ENCODE results near the gene TOM1L2. TPM values are rescaled to one million over a fixed set of nuclear protein-coding genes. Genes with fewer than 3 reads are reported as not detected.

TOM1L2 gene
- total RNA-seq, 3 donors from 2014 or later (not counting 1 experiment from before 2014, with no cell fraction given): 35.7 to 43.2 (median 35.7) TPM

GRCh38 chr17:17855976-17856375 lies 116.2 kb downstream of the TOM1L2 start:
- peaks cover 13% of the 10 kb centered on the region in 2 donors for H3K4me1 Mint-ChIP-seq
- no peak overlapping the region for H3K27ac Mint-ChIP-seq
- Histone ChIP-seq H3K4me1 (ENCODE audit: control insufficient read depth, insufficient read depth, low read length) (peaks cover 20% of the 10 kb centered on the region), H3K9me3 (ENCODE audit: control insufficient read depth, insufficient read depth, low read length) (no peaks in the 10 kb centered on the region), H3K4me3 (ENCODE audit: low read length) (no peak overlapping the region), H3K27me3 (ENCODE audit: control insufficient read depth, insufficient read depth, low read length) (no peaks in the 10 kb centered on the region), H3K36me3 (ENCODE audit: control insufficient read depth, insufficient read depth, low read length) (peaks cover under 1% of the 10 kb centered on the region), H3K27ac (ENCODE audit: low read length) (no peak overlapping the region)
- no peak overlapping the region for H3K4me3 Mint-ChIP-seq
- ATAC-seq (no peak), DNase-seq (no peak)
- no peaks in the 10 kb centered on the region for H3K36me3 Mint-ChIP-seq
- no peaks in the 10 kb centered on the region for H3K27me3 Mint-ChIP-seq (ENCODE audit: low read depth in 2 of 2)
- WGBS (ENCODE audit: insufficient coverage): 91% methylated on average over 3 of the region's 3 CpGs
- intact Hi-C loops (cut with micrococcal nuclease): no loop called here
- TF ChIP-seq CTCF (IDR thresholded peaks at IDR 0.05): no peak
- H3K9me3 Mint-ChIP-seq: no peaks in the 10 kb centered on the region

GRCh38 chr17:17853811-17854447 lies 118.3 kb downstream of the TOM1L2 start:
- Mint-ChIP-seq H3K27me3 (ENCODE audit: low read depth in 2 of 2) (no peaks in the 10 kb centered on the region), H3K4me3 (no peak overlapping the region), H3K36me3 (no peaks in the 10 kb centered on the region), H3K9me3 (no peaks in the 10 kb centered on the region), H3K27ac (no peak overlapping the region), H3K4me1 (peaks cover 34% of the 10 kb centered on the region in 2 donors)
- 89% methylated on average over 6 of the region's 8 CpGs for WGBS (ENCODE audit: insufficient coverage)
- no peak overlapping the region for H3K4me3 ChIP-seq (ENCODE audit: low read length)
- no peak for ATAC-seq
- TF ChIP-seq CTCF (IDR thresholded peaks at IDR 0.05): no peak
- no peaks in the 10 kb centered on the region for H3K9me3 ChIP-seq (ENCODE audit: control insufficient read depth, insufficient read depth, low read length)
- DNase-seq: no peak
- H3K4me1 ChIP-seq (ENCODE audit: control insufficient read depth, insufficient read depth, low read length): peaks cover 34% of the 10 kb centered on the region
- H3K27ac ChIP-seq (ENCODE audit: low read length): no peak overlapping the region
- no peaks in the 10 kb centered on the region for H3K27me3 ChIP-seq (ENCODE audit: control insufficient read depth, insufficient read depth, low read length)
- no peaks in the 10 kb centered on the region for H3K36me3 ChIP-seq (ENCODE audit: control insufficient read depth, insufficient read depth, low read length)
- intact Hi-C loops (cut with micrococcal nuclease): no loop called here

- H3K27me3 ChIP-seq (ENCODE audit: control insufficient read depth, insufficient read depth, low read length): no peaks in the 10 kb centered on the region
- no peaks in the 10 kb centered on the region for H3K36me3 Mint-ChIP-seq
- no peak for TF ChIP-seq CTCF (IDR thresholded peaks at IDR 0.05)
- H3K27ac ChIP-seq (ENCODE audit: low read length): no peak overlapping the region
- no peaks in the 10 kb centered on the region for H3K27me3 Mint-ChIP-seq (ENCODE audit: low read depth in 2 of 2)
- peaks cover 43 to 44% of the 10 kb centered on the region in 2 donors for H3K4me1 Mint-ChIP-seq
- no peak overlapping the region for H3K4me3 Mint-ChIP-seq
- H3K27ac Mint-ChIP-seq: no peak overlapping the region
- ATAC-seq (no peak), DNase-seq (no peak)
- H3K36me3 ChIP-seq (ENCODE audit: control insufficient read depth, insufficient read depth, low read length): no peaks in the 10 kb centered on the region
- H3K9me3 Mint-ChIP-seq: no peaks in the 10 kb centered on the region
- intact Hi-C loops (cut with micrococcal nuclease): no loop called here
- no peaks in the 10 kb centered on the region for H3K9me3 ChIP-seq (ENCODE audit: control insufficient read depth, insufficient read depth, low read length)
- H3K4me3 ChIP-seq (ENCODE audit: low read length): no peak overlapping the region
- H3K4me1 ChIP-seq (ENCODE audit: control insufficient read depth, insufficient read depth, low read length): peaks cover 44% of the 10 kb centered on the region
- 100% methylated on average over 3 of the region's 3 CpGs for WGBS (ENCODE audit: insufficient coverage)
These were observed 119.3 kb downstream of the TOM1L2 start for GRCh38 chr17:17852930-17853329.

Data from natural killer cell (primary cell).